Erythroblast (primary cell): Measurements from ENCODE around the gene AGBL4.

Experiments
- GATA1 ChIP-seq: IDR thresholded peaks from 2 replicates; pipeline ENCODE4 v1.6.1; 2011; ENCODE audit warnings: low read depth, mild to moderate bottlenecking, control low read depth, low read length, moderate library complexity
- POLR2A ChIP-seq: IDR thresholded peaks from 2 replicates; pipeline ENCODE4 v1.6.1; 2011; ENCODE audit warnings: mild to moderate bottlenecking, low read length

DNA sequence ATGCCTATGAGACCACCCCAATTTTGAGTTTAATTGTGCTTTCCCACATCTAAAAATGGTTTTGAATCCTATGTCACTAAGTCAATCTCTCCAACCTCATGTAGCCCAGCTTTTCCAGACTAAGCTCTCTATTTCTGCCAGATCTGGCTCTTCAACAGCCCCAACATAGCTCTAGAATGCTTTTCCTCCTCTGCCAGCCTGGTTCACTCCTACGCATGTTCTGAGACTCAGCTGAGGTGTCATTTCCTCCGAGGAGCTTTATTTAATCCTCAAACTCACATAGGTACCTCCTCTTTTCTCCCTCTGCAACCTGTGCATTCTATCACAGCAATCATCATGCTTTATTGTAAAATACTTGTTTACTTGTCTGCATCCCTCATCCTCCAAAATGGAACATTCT lies 729.2 kb downstream of the AGBL4 start:
- TF ChIP-seq POLR2A (no peak), GATA1 (no peak)
